ENCODE data around the gene BOC. TPM values are rescaled to one million over a fixed set of nuclear protein-coding genes. Genes with fewer than 3 reads are reported as not detected.

The BOC gene
- total and polyA plus RNA-seq, 10 of the 15 experiments (the other 5 are each of a cell fraction or from before 2014, with no cell fraction given) = 0.18 TPM; not detected in 9

DNA sequence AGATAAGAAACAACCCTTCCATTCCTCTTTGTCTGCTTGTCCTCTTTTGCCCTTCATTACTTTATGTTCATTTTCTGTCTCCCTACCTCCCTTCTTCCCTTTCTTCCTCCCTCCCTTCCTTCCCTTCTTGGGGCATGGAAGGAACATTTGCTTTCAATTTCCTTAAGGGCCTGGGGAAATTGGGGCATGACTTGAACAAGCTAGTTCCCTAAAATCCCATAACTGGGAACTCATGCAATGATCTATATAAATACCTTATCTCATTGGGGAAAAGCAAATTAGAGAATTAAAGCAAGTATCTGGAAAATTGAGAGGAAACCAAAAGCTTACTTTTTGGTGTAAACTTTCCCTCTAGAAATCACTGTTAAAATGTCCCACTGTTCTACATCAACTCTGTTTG, 35.7 kb downstream of the BOC start:
- no peak overlapping the region for H2AFZ ChIP-seq (ENCODE audit: control insufficient read depth, low read depth, low read length)
- no TSS peak for BruUV-seq (replicated peaks)
- no peak overlapping the region for H3K4me3 ChIP-seq
- H3K27me3 ChIP-seq (replicated peaks in 1 of 2; ENCODE audit: control insufficient read depth in 2 of 2, insufficient read depth in 2 of 2, low read length in 1 of 2) = peaks cover 4 to 5% of the 10 kb centered on the region in 2 experiments; a peak in 2 of 4 replicates
- ChIA-PET CTCF (no interaction called here), RAD21 (ENCODE audit: unreplicated experiment) (no interaction called here), POLR2A (no interaction called here), SMC1A (ENCODE audit: uncharacterized antibody, unreplicated experiment) (interaction anchor here (1.8 kb wide), 1 partner anchor 46 kb away, joined by 6 read pairs; no protein-coding TSS in a partner anchor)
- no peak overlapping the region for H3K9ac ChIP-seq (ENCODE audit: control insufficient read depth, insufficient read depth, low read length)
- FAIRE-seq (no peak), ATAC-seq (no peak), DNase-seq (ENCODE audit: low read depth, low spot score) (no peak)
- intact Hi-C loops (cut with micrococcal nuclease; ENCODE audit: unreplicated experiment) (no loop called here), in situ Hi-C loops (cut with MboI) (no loop called here)
- no peaks in the 10 kb centered on the region for H3K36me3 ChIP-seq (ENCODE audit: control insufficient read depth in 2 of 2, insufficient read depth in 2 of 2, low read length in 1 of 2)
- no peaks in the 10 kb centered on the region for H3K79me2 ChIP-seq (ENCODE audit: control insufficient read depth, insufficient read depth, low read length)
- no peaks in the 10 kb centered on the region for H4K20me1 ChIP-seq (ENCODE audit: control insufficient read depth, insufficient read depth)
- TF ChIP-seq FOS (IDR thresholded peaks at IDR 0.05; ENCODE audit: borderline replicate concordance, extremely low read depth, insufficient read length) = no peak
- no peak for TF ChIP-seq ZBED1 (IDR thresholded peaks at IDR 0.05; ENCODE audit: borderline replicate concordance)
- TF ChIP-seq RB1 (IDR thresholded peaks at IDR 0.05; ENCODE audit: borderline replicate concordance) = no peak
- TF ChIP-seq HDAC2 (IDR thresholded peaks at IDR 0.05) = no peak
- TF ChIP-seq CREB1 (IDR thresholded peaks at IDR 0.05; ENCODE audit: low read depth) = no peak
- no peak for TF ChIP-seq CHD1 (IDR thresholded peaks at IDR 0.05; ENCODE audit: low read depth, low read length)
- no peak for TF ChIP-seq JUNB (IDR thresholded peaks at IDR 0.05)
- no peak for TF ChIP-seq STAT1 (conservative IDR thresholded peaks at IDR 0.05)
- TF ChIP-seq NBN (IDR thresholded peaks at IDR 0.05) = no peak
- no peak for TF ChIP-seq CBX3 (IDR thresholded peaks at IDR 0.05; ENCODE audit: borderline replicate concordance, low read depth)
- no peak for TF ChIP-seq SIX5 (IDR thresholded peaks at IDR 0.05; ENCODE audit: low read depth, low read length, severe bottlenecking)
- TF ChIP-seq, protein P1, sequence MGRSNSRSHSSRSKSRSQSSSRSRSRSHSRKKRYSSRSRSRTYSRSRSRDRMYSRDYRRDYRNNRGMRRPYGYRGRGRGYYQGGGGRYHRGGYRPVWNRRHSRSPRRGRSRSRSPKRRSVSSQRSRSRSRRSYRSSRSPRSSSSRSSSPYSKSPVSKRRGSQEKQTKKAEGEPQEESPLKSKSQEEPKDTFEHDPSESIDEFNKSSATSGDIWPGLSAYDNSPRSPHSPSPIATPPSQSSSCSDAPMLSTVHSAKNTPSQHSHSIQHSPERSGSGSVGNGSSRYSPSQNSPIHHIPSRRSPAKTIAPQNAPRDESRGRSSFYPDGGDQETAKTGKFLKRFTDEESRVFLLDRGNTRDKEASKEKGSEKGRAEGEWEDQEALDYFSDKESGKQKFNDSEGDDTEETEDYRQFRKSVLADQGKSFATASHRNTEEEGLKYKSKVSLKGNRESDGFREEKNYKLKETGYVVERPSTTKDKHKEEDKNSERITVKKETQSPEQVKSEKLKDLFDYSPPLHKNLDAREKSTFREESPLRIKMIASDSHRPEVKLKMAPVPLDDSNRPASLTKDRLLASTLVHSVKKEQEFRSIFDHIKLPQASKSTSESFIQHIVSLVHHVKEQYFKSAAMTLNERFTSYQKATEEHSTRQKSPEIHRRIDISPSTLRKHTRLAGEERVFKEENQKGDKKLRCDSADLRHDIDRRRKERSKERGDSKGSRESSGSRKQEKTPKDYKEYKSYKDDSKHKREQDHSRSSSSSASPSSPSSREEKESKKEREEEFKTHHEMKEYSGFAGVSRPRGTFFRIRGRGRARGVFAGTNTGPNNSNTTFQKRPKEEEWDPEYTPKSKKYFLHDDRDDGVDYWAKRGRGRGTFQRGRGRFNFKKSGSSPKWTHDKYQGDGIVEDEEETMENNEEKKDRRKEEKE (IDR thresholded peaks at IDR 0.05) = no peak
- no peak for TF ChIP-seq IKZF2 (IDR thresholded peaks at IDR 0.05)
- TF ChIP-seq, protein P2, sequence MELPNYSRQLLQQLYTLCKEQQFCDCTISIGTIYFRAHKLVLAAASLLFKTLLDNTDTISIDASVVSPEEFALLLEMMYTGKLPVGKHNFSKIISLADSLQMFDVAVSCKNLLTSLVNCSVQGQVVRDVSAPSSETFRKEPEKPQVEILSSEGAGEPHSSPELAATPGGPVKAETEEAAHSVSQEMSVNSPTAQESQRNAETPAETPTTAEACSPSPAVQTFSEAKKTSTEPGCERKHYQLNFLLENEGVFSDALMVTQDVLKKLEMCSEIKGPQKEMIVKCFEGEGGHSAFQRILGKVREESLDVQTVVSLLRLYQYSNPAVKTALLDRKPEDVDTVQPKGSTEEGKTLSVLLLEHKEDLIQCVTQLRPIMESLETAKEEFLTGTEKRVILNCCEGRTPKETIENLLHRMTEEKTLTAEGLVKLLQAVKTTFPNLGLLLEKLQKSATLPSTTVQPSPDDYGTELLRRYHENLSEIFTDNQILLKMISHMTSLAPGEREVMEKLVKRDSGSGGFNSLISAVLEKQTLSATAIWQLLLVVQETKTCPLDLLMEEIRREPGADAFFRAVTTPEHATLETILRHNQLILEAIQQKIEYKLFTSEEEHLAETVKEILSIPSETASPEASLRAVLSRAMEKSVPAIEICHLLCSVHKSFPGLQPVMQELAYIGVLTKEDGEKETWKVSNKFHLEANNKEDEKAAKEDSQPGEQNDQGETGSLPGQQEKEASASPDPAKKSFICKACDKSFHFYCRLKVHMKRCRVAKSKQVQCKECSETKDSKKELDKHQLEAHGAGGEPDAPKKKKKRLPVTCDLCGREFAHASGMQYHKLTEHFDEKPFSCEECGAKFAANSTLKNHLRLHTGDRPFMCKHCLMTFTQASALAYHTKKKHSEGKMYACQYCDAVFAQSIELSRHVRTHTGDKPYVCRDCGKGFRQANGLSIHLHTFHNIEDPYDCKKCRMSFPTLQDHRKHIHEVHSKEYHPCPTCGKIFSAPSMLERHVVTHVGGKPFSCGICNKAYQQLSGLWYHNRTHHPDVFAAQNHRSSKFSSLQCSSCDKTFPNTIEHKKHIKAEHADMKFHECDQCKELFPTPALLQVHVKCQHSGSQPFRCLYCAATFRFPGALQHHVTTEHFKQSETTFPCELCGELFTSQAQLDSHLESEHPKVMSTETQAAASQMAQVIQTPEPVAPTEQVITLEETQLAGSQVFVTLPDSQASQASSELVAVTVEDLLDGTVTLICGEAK (IDR thresholded peaks at IDR 0.05; ENCODE audit: borderline replicate concordance) = no peak
- TF ChIP-seq JUND (IDR thresholded peaks at IDR 0.05; ENCODE audit: low read depth, low read length) = no peak
- no peak for TF ChIP-seq BHLHE40 (IDR thresholded peaks at IDR 0.05; ENCODE audit: borderline replicate concordance in 1 of 2, low read depth in 2 of 2, low read length in 1 of 2)
- no peak overlapping the region for H3K27ac ChIP-seq (ENCODE audit: control insufficient read depth, insufficient read depth)
- H3K4me2 ChIP-seq (ENCODE audit: control insufficient read depth, insufficient read depth) = no peak overlapping the region
- no peaks in the 10 kb centered on the region for H3K4me1 ChIP-seq (ENCODE audit: control insufficient read depth, insufficient read depth, low read length)
- no peaks in the 10 kb centered on the region for H3K9me3 ChIP-seq (replicated peaks; ENCODE audit: control insufficient read depth, insufficient read depth, low read length)

Measured in GM12878 (cell line).